Measurements from ENCODE around the gene CACHD1.

Gene CACHD1

GRCh38 chr1:64469977-64470664, at the start of gene CACHD1:
TSS of gene CACHD1 (plus strand) at chr1:64470129. CDS start at chr1:64470745, 616 bp downstream.
- DNase-seq = peak; percentile 86

- DNase-seq = no peak
These were observed 48.6 kb upstream of the CACHD1 start for GRCh38 chr1:64421377-64421776.

- no peak for DNase-seq
These were observed 46.4 kb upstream of the CACHD1 start for GRCh38 chr1:64423526-64423925.

- no peak for DNase-seq
These were observed 45.5 kb upstream of the CACHD1 start for GRCh38 chr1:64424412-64424811.

GRCh38 chr1:64425521-64425920, 44.4 kb upstream of the CACHD1 start:
- DNase-seq = no peak

- no peak for DNase-seq
These were observed 43.2 kb upstream of the CACHD1 start for GRCh38 chr1:64426681-64427080.

- DNase-seq = no peak
These were observed 42.0 kb upstream of the CACHD1 start for GRCh38 chr1:64427879-64428278.

- no peak for DNase-seq
These were observed 36.6 kb upstream of the CACHD1 start for GRCh38 chr1:64433308-64433707.

GRCh38 chr1:64433747-64434146, 36.2 kb upstream of the CACHD1 start:
- DNase-seq = no peak

- DNase-seq = no peak
These were observed 34.9 kb upstream of the CACHD1 start for GRCh38 chr1:64435000-64435399.

GRCh38 chr1:64437453-64437852, 32.5 kb upstream of the CACHD1 start:
- no peak for DNase-seq

GRCh38 chr1:64440183-64440826, 29.6 kb upstream of the CACHD1 start:
- no peak for DNase-seq

- no peak for DNase-seq
These were observed 18.5 kb upstream of the CACHD1 start for GRCh38 chr1:64451440-64451839.

GRCh38 chr1:64453688-64454087, 16.2 kb upstream of the CACHD1 start:
- DNase-seq = no peak

GRCh38 chr1:64458915-64459314, 11.0 kb upstream of the CACHD1 start:
- DNase-seq = no peak

- DNase-seq = no peak
These were observed 10.2 kb upstream of the CACHD1 start for GRCh38 chr1:64459743-64460142.

- no peak for DNase-seq
These were observed 3.9 kb upstream of the CACHD1 start for GRCh38 chr1:64466033-64466432.

GRCh38 chr1:64469116-64469976, 583 bp upstream of the CACHD1 start:
- DNase-seq = no peak

GRCh38 chr1:64470665-64471217, 812 bp downstream of the CACHD1 start:
- no peak for DNase-seq

- peak; percentile 67 for DNase-seq
These were observed 1.5 kb downstream of the CACHD1 start for GRCh38 chr1:64471218-64472039.

- DNase-seq = no peak
These were observed 2.1 kb downstream of the CACHD1 start for GRCh38 chr1:64472040-64472376.

- no peak for DNase-seq
These were observed 2.9 kb downstream of the CACHD1 start for GRCh38 chr1:64472805-64473204.

GRCh38 chr1:64473367-64473766, 3.4 kb downstream of the CACHD1 start:
- DNase-seq = no peak
